B cell (primary cell): ENCODE measurements around the gene PRXL2B. TPM values are rescaled to one million over a fixed set of nuclear protein-coding genes. Genes with fewer than 3 reads are reported as not detected.

ENCODE experiments used
- ATAC-seq: fragments of 200-7000 bp; cut with Tn5 transposase; one replicate; pipeline ENCODE4 v1.10.0; 2021; ENCODE audit warnings: low read depth, mild to moderate bottlenecking, moderate number of reproducible peaks, moderate library complexity
- CTCF ChIA-PET: fragments of 350-600 bp; sonication (Branson Sonifier 250); formaldehyde crosslinking; loops from one replicate; lab custom pipeline; 2021; ENCODE audit warnings: antibody characterized with exemption, inconsistent platforms; lab: Charles Lee
- POLR2A ChIA-PET: fragments of 350-600 bp; sonication (Branson Sonifier 250); formaldehyde crosslinking; loops from one replicate; lab custom pipeline; 2021; ENCODE audit warnings: antibody characterized with exemption; lab: Charles Lee
- DNase-seq: peaks from one replicate; pipeline ENCODE4 v3.0.0; 2013
- H2AFZ ChIP-seq: 2 replicates; pipeline ENCODE4 v1.6.1; 2012; ENCODE audit warnings: mild to moderate bottlenecking, low read depth, low read length; ENCODE audit not compliant: insufficient read depth, poor library complexity, severe bottlenecking
- H3K27ac ChIP-seq, 2 donors: 1 replicate in 1 of 2; 2 replicates in 1 of 2; pipeline ENCODE4 v1.5.1; 2012 to 2013; ENCODE audit warnings: low read length in 2 of 2, mild to moderate bottlenecking in 2 of 2, moderate library complexity in 1 of 2
- H3K27me3 ChIP-seq, 4 experiments: fragments of 200-600 bp in 1 of 4; sonication (generic) in 1 of 4; replicated peaks in 1 of 4; 1 replicate in 2 of 4; 2 replicates in 2 of 4; pipeline versions ENCODE4 v1.6.1 to v1.7.0; 2013 to 2016; ENCODE audit warnings: low read length in 3 of 4, mild to moderate bottlenecking in 2 of 4, mixed read lengths in 1 of 4, moderate library complexity in 1 of 4; ENCODE audit not compliant: insufficient read depth in 4 of 4, control insufficient read depth in 3 of 4; ENCODE audit errors: control extremely low read depth in 1 of 4
- H3K36me3 ChIP-seq, 2 experiments: replicated peaks in 1 of 2; 1 replicate in 1 of 2; 2 replicates in 1 of 2; pipeline versions ENCODE4 v1.6.1 to v1.7.1; 2013; ENCODE audit warnings: low read length in 1 of 2; ENCODE audit not compliant: insufficient read depth in 2 of 2, control insufficient read depth in 1 of 2; ENCODE audit errors: control extremely low read depth in 1 of 2, extremely low read depth in 1 of 2
- H3K4me1 ChIP-seq, 2 donors: fragments of 200-600 bp in 1 of 2; sonication (generic) in 1 of 2; 1 replicate in 1 of 2; 2 replicates in 1 of 2; pipeline versions ENCODE4 v1.5.1 to v1.6.1; 2013 to 2017; ENCODE audit warnings: low read length in 2 of 2; ENCODE audit not compliant: control insufficient read depth in 2 of 2, insufficient read depth in 2 of 2
- H3K4me2 ChIP-seq: replicated peaks from 2 replicates; pipeline ENCODE3; 2012; ENCODE audit warnings: mild to moderate bottlenecking, low read depth, low read length; ENCODE audit not compliant: poor library complexity, severe bottlenecking
- H3K4me3 ChIP-seq, 5 experiments: fragments of 200-600 bp in 1 of 5; sonication (generic) in 1 of 5; 1 replicate in 3 of 5; 2 replicates in 2 of 5; pipeline versions ENCODE4 v1.5.1 to v1.7.0; 2011 to 2016; ENCODE audit warnings: low read length in 4 of 5, mild to moderate bottlenecking in 4 of 5, low read depth in 2 of 5, control low read depth in 1 of 5, moderate library complexity in 1 of 5; ENCODE audit not compliant: insufficient read depth in 1 of 5; ENCODE audit errors: control extremely low read depth in 1 of 5, extremely low read depth in 1 of 5
- H3K79me2 ChIP-seq: fragments of 200-600 bp; sonication (generic); one replicate; pipeline ENCODE4 v1.6.0; 2016; ENCODE audit warnings: low read length; ENCODE audit not compliant: control insufficient read depth, insufficient read depth
- H3K9ac ChIP-seq: fragments of 200-600 bp; sonication (generic); 2 replicates; pipeline ENCODE4 v1.6.1; 2017; ENCODE audit warnings: mild to moderate bottlenecking, low read length, moderate library complexity
- H3K9me3 ChIP-seq, 3 donors: one replicate each; pipeline versions ENCODE4 v1.6.1 to v1.7.1; 2013; ENCODE audit warnings: low read length in 2 of 3; ENCODE audit not compliant: control insufficient read depth in 2 of 3, insufficient read depth in 1 of 3; ENCODE audit errors: control extremely low read depth in 1 of 3
- H4K20me1 ChIP-seq: 2 replicates; pipeline ENCODE4 v1.6.0; 2012; ENCODE audit warnings: mild to moderate bottlenecking, low read length; ENCODE audit not compliant: insufficient read depth, control insufficient read depth, poor library complexity, severe bottlenecking
- H3K27ac Mint-ChIP-seq: one replicate; pipeline ENCODE4 v1.8.0; 2021; ENCODE audit warnings: mixed read lengths
- H3K27me3 Mint-ChIP-seq: one replicate; pipeline ENCODE4 v1.8.0; 2021; ENCODE audit warnings: mixed read lengths
- H3K4me1 Mint-ChIP-seq: one replicate; pipeline ENCODE4 v1.8.0; 2021; ENCODE audit warnings: mixed read lengths
- H3K4me3 Mint-ChIP-seq: one replicate; pipeline ENCODE4 v1.8.0; 2021; ENCODE audit warnings: mixed read lengths
- H3K9me3 Mint-ChIP-seq: one replicate; pipeline ENCODE4 v1.8.0; 2022; ENCODE audit warnings: mixed read lengths; ENCODE audit not compliant: insufficient read depth
- EZH2 ChIP-seq: IDR thresholded peaks from 2 replicates; pipeline ENCODE4 v1.6.1; 2012; ENCODE audit warnings: borderline replicate concordance, low read depth, mild to moderate bottlenecking, moderate library complexity, low read length; ENCODE audit not compliant: insufficient read depth, poor library complexity, severe bottlenecking
- WGBS: methylation state at CpG from one replicate; pipeline ENCODE4 v1.1.5; 2013; ENCODE audit warnings: missing lambda C conversion rate; ENCODE audit not compliant: insufficient coverage; 5-methylcytosine and 5-hydroxymethylcytosine counted together
- intact Hi-C: fragments of 100-400 bp; cut with micrococcal nuclease; formaldehyde crosslinking; loops from one replicate; pipeline ENCODE4 v1.10.0; 2022
- polyA plus RNA-seq: library from polyadenylated mRNA; depleted of rRNA; stranded (reverse); fragments of >200 nt; gene quantifications from 2 replicates; pipeline ENCODE4 v1.2.3, GENCODE V29; 2012
- total RNA-seq, 2 donors: library from RNA; stranded (reverse); fragments of 120-200 nt in 1 of 2; gene quantifications; 1 replicate in 1 of 2; 2 replicates in 1 of 2; pipeline versions ENCODE4 v1.2.3 to v1.2.4, GENCODE V29; 2013 to 2022
- TF ChIP-seq, protein P1 (sequence below): fragments of 200-600 bp; IDR thresholded peaks from one replicate; pipeline ENCODE4 v1.8.0; 2022; ENCODE audit warnings: antibody characterized with exemption, mild to moderate bottlenecking

Gene PRXL2B
- total and polyA plus RNA-seq, 2 donors (not counting 1 experiment from before 2014, with no cell fraction given): 13.0 to 27.0 TPM

DNA sequence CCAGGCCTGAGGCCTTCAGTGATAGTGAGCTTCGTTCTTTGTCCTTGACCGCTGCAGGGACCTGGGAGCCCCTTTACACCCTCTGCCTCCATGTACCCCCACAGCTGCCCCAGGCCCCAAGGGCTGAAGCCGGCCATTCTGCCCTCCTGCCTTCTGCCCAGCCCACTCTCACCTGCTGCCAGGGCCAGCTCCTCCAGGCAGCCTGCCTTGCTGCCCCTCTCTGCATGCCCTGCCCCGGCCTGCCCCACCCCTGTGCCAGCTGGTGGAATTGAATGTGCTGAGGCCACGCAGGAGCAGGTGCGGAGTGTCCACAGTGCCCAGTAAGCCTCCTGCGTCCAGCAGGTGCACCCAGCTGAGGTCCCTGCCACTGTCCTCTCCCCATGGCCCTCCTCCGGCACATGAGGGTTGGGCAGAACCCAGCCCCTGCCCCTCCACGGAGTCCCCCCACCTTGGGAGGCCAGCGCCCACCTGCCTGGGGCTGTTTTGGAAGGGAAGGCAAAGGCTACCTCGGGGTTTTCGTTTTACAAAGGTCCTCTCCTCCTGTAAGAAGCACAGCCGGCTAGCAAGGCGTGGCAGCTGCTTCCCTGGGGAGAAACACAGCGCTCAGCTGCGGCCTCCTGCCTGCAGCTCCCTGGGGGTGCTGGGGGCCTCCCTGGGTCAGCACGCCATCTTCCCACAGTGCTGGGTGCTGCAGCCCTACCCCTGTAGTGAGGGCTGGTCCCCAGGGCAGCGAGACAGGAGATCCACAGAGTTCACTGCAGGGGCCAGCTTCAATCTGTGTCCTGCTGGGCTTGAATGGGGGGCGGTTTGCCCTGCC is 25.3 kb downstream of the PRXL2B start:
- Histone ChIP-seq H2AFZ (no peak overlapping the region), H3K36me3 (no peaks in the 10 kb centered on the region), H3K27me3 (peaks cover 0 to 27% (median 3%) of the 10 kb centered on the region in 4 experiments), H4K20me1 (no peaks in the 10 kb centered on the region), H3K4me1 (no peaks in the 10 kb centered on the region), H3K79me2 (no peaks in the 10 kb centered on the region), H3K9me3 (peaks cover 4 to 25% (median 8%) of the 10 kb centered on the region in 3 donors), H3K4me3 (no peak overlapping the region), H3K4me2 (no peak overlapping the region), H3K27ac (no peak overlapping the region), H3K9ac (no peak overlapping the region)
- H3K4me1 Mint-ChIP-seq: no peaks in the 10 kb centered on the region
- H3K27ac Mint-ChIP-seq: no peak overlapping the region
- ATAC-seq (peak; percentile 36), DNase-seq (no peak)
- peaks cover 32% of the 10 kb centered on the region for H3K27me3 Mint-ChIP-seq
- no peak overlapping the region for H3K4me3 Mint-ChIP-seq
- 81% methylated on average over 17 of the region's 19 CpGs for WGBS
- ChIA-PET POLR2A (no interaction called here), CTCF (no interaction called here)
- H3K9me3 Mint-ChIP-seq: peaks cover 15% of the 10 kb centered on the region
- intact Hi-C loops: no loop called here
- no peak for TF ChIP-seq EZH2
- TF ChIP-seq, protein P1, sequence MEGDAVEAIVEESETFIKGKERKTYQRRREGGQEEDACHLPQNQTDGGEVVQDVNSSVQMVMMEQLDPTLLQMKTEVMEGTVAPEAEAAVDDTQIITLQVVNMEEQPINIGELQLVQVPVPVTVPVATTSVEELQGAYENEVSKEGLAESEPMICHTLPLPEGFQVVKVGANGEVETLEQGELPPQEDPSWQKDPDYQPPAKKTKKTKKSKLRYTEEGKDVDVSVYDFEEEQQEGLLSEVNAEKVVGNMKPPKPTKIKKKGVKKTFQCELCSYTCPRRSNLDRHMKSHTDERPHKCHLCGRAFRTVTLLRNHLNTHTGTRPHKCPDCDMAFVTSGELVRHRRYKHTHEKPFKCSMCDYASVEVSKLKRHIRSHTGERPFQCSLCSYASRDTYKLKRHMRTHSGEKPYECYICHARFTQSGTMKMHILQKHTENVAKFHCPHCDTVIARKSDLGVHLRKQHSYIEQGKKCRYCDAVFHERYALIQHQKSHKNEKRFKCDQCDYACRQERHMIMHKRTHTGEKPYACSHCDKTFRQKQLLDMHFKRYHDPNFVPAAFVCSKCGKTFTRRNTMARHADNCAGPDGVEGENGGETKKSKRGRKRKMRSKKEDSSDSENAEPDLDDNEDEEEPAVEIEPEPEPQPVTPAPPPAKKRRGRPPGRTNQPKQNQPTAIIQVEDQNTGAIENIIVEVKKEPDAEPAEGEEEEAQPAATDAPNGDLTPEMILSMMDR: no peak
